H9 (cell line): ENCODE data around the gene SLC6A3. TPM values are rescaled to one million over a fixed set of nuclear protein-coding genes. Genes with fewer than 3 reads are reported as not detected.

Source experiments
- DNase-seq: peaks from one replicate; pipeline ENCODE4 v3.0.0-alpha.2; 2017
- H2AFZ ChIP-seq: one replicate; pipeline ENCODE4 v1.6.1; 2013; ENCODE audit warnings: mild to moderate bottlenecking, low read length, control low read depth, moderate library complexity
- H2AK5ac ChIP-seq: 2 replicates; pipeline ENCODE4 v1.6.1; 2013; ENCODE audit warnings: low read length, control low read depth, mixed read lengths; ENCODE audit not compliant: insufficient read length
- H2BK120ac ChIP-seq: one replicate; pipeline ENCODE4 v1.6.1; 2013; ENCODE audit warnings: low read depth, mild to moderate bottlenecking, low read length, control low read depth, inconsistent platforms; ENCODE audit not compliant: poor library complexity, severe bottlenecking
- H2BK12ac ChIP-seq: 2 replicates; pipeline ENCODE4 v1.6.1; 2013; ENCODE audit warnings: low read length, control low read depth, mixed read lengths, low read depth; ENCODE audit not compliant: insufficient read length
- H2BK15ac ChIP-seq: 2 replicates; pipeline ENCODE4 v1.6.1; 2013; ENCODE audit warnings: low read depth, low read length, control low read depth
- H2BK20ac ChIP-seq: one replicate; pipeline ENCODE4 v1.6.1; 2013; ENCODE audit warnings: low read depth, mild to moderate bottlenecking, low read length, control low read depth, inconsistent platforms; ENCODE audit not compliant: poor library complexity, severe bottlenecking
- H2BK5ac ChIP-seq: 2 replicates; pipeline ENCODE4 v1.6.1; 2013; ENCODE audit warnings: low read length, control low read depth, mixed read lengths; ENCODE audit not compliant: insufficient read length
- H3K14ac ChIP-seq: 2 replicates; pipeline ENCODE4 v1.6.1; 2013; ENCODE audit warnings: low read length, control low read depth; ENCODE audit not compliant: insufficient read depth
- H3K18ac ChIP-seq: 2 replicates; pipeline ENCODE4 v1.6.1; 2013; ENCODE audit warnings: low read depth, mild to moderate bottlenecking, mixed read lengths, low read length, control low read depth; ENCODE audit not compliant: insufficient read length
- H3K23ac ChIP-seq: 2 replicates; pipeline ENCODE4 v1.6.1; 2013; ENCODE audit warnings: low read length, control low read depth, mixed read lengths, low read depth; ENCODE audit not compliant: insufficient read length
- H3K23me2 ChIP-seq: 2 replicates; pipeline ENCODE4 v1.6.1; 2013; ENCODE audit warnings: low read depth, mild to moderate bottlenecking, mixed read lengths, low read length, control low read depth; ENCODE audit not compliant: insufficient read length, poor library complexity, severe bottlenecking
- H3K27ac ChIP-seq: 2 replicates; pipeline ENCODE4 v1.5.1; 2013; ENCODE audit warnings: low read length, control low read depth, mixed read lengths, low read depth; ENCODE audit not compliant: insufficient read length
- H3K27me3 ChIP-seq: 2 replicates; pipeline ENCODE4 v1.6.1; 2013; ENCODE audit warnings: low read length, control low read depth, inconsistent platforms; ENCODE audit not compliant: insufficient read depth
- H3K4ac ChIP-seq: 2 replicates; pipeline ENCODE4 v1.6.1; 2013; ENCODE audit warnings: low read depth, mild to moderate bottlenecking, control low read depth, inconsistent platforms, low read length, moderate library complexity
- H3K4me1 ChIP-seq: 2 replicates; pipeline ENCODE4 v1.6.1; 2013; ENCODE audit warnings: low read length, control low read depth, inconsistent platforms; ENCODE audit not compliant: insufficient read depth
- H3K4me2 ChIP-seq: 2 replicates; pipeline ENCODE4 v1.6.1; 2013; ENCODE audit warnings: low read length, control low read depth, mixed read lengths; ENCODE audit not compliant: insufficient read length, insufficient read depth
- H3K56ac ChIP-seq: 2 replicates; pipeline ENCODE4 v1.6.1; 2013; ENCODE audit warnings: low read depth, mild to moderate bottlenecking, mixed read lengths, low read length, control low read depth; ENCODE audit not compliant: insufficient read length
- H3K79me1 ChIP-seq: 2 replicates; pipeline ENCODE4 v1.6.1; 2013; ENCODE audit warnings: low read depth, mild to moderate bottlenecking, moderate library complexity, low read length, control low read depth, inconsistent platforms; ENCODE audit not compliant: insufficient read depth, poor library complexity, severe bottlenecking
- H3K79me2 ChIP-seq: 2 replicates; pipeline ENCODE4 v1.6.1; 2013; ENCODE audit warnings: low read length, control low read depth, inconsistent platforms; ENCODE audit not compliant: insufficient read depth
- H3K9ac ChIP-seq: 2 replicates; pipeline ENCODE4 v1.6.1; 2013; ENCODE audit warnings: low read length, control low read depth, mixed read lengths; ENCODE audit not compliant: insufficient read length; ENCODE audit errors: extremely low read depth
- H3K9me3 ChIP-seq: one replicate; pipeline ENCODE4 v1.6.1; 2013; ENCODE audit warnings: low read depth, low read length, inconsistent platforms; ENCODE audit not compliant: control insufficient read depth
- H3T11ph ChIP-seq: one replicate; pipeline ENCODE4 v1.6.1; 2013; ENCODE audit warnings: mild to moderate bottlenecking, low read length, control low read depth, inconsistent platforms
- H4K20me1 ChIP-seq: one replicate; pipeline ENCODE4 v1.6.1; 2013; ENCODE audit not compliant: control insufficient read depth, insufficient read length, insufficient read depth
- H4K5ac ChIP-seq: 2 replicates; pipeline ENCODE4 v1.6.1; 2013; ENCODE audit warnings: low read depth, mild to moderate bottlenecking, mixed read lengths, low read length, control low read depth; ENCODE audit not compliant: insufficient read length
- H4K8ac ChIP-seq: replicated peaks from 2 replicates; pipeline ENCODE4 v1.6.1; 2013; ENCODE audit warnings: low read length, control low read depth, mixed read lengths, low read depth; ENCODE audit not compliant: insufficient read length
- H4K91ac ChIP-seq: 2 replicates; pipeline ENCODE4 v1.6.1; 2013; ENCODE audit warnings: low read depth, mild to moderate bottlenecking, moderate library complexity, mixed read lengths, low read length, control low read depth; ENCODE audit not compliant: insufficient read length
- H3K27ac Mint-ChIP-seq, 3 experiments: 2 replicates in 2 of 3; 3 replicates in 1 of 3; pipeline ENCODE4 v1.8.0; 2020 to 2021; ENCODE audit warnings: mixed read lengths in 3 of 3, mild to moderate bottlenecking in 1 of 3, moderate library complexity in 1 of 3
- H3K27me3 Mint-ChIP-seq: 2 replicates; pipeline ENCODE4 v1.8.0; 2021; ENCODE audit warnings: low read depth, mild to moderate bottlenecking, moderate library complexity, mixed read lengths
- H3K36me3 Mint-ChIP-seq, 3 experiments: 2 replicates in 2 of 3; 3 replicates in 1 of 3; pipeline ENCODE4 v1.8.0; 2020 to 2021; ENCODE audit warnings: low read depth in 3 of 3, mixed read lengths in 3 of 3; ENCODE audit not compliant: insufficient read depth in 1 of 3
- H3K4me1 Mint-ChIP-seq, 2 experiments: 2 replicates each; pipeline ENCODE4 v1.8.0; 2020; ENCODE audit warnings: mixed read lengths in 2 of 2
- H3K4me3 Mint-ChIP-seq, 2 experiments: 2 replicates in 1 of 2; 3 replicates in 1 of 2; pipeline ENCODE4 v1.8.0; 2020 to 2021; ENCODE audit warnings: mild to moderate bottlenecking in 2 of 2, mixed read lengths in 2 of 2, moderate library complexity in 1 of 2
- H3K9me3 Mint-ChIP-seq, 2 experiments: 2 replicates in 1 of 2; 3 replicates in 1 of 2; pipeline ENCODE4 v1.8.0; 2020; ENCODE audit warnings: mild to moderate bottlenecking in 2 of 2, mixed read lengths in 2 of 2, moderate library complexity in 1 of 2
- WGBS: extraction: QIAGEN DNeasy Blood & Tissue Kit; methylation state at CpG from one replicate; pipeline ENCODE4 v1.1.7; 2013; ENCODE audit warnings: missing lambda C conversion rate, low lambda C conversion rate, mixed read lengths; ENCODE audit not compliant: insufficient read length; ENCODE audit errors: extremely low coverage; 5-methylcytosine and 5-hydroxymethylcytosine counted together
- total RNA-seq: library from RNA; stranded (reverse); gene quantifications from 2 replicates; pipeline ENCODE4 v1.2.1, GENCODE V29; 2021
- TF ChIP-seq, protein P1 (sequence below): fragments of 200-600 bp; sonication (generic); conservative IDR thresholded peaks from 3 replicates; pipeline ENCODE4 v1.8.0; 2021; ENCODE audit warnings: antibody characterized with exemption, mild to moderate bottlenecking

Gene SLC6A3
- total RNA-seq, 1 experiment from 2014 or later = 0.61 TPM

- H3K4me1 Mint-ChIP-seq = peaks cover 0 to 5% of the 10 kb centered on the region in 2 experiments; a peak in 1 of 4 replicates
- Histone ChIP-seq H4K20me1 (no peaks in the 10 kb centered on the region), H3K14ac (no peak overlapping the region), H2AFZ (no peak overlapping the region), H2BK15ac (no peak overlapping the region), H3K56ac (no peak overlapping the region), H3K23me2 (no peaks in the 10 kb centered on the region), H4K8ac (no peak overlapping the region), H3K9ac (no peak overlapping the region), H3K4me1 (no peaks in the 10 kb centered on the region), H4K91ac (no peak overlapping the region), H2AK5ac (no peak overlapping the region), H2BK5ac (no peak overlapping the region), H4K5ac (no peak overlapping the region), H3K9me3 (no peaks in the 10 kb centered on the region), H2BK20ac (no peak overlapping the region), H3K79me2 (no peaks in the 10 kb centered on the region; the same call in 1 of the 2 replicates), H3K23ac (no peak overlapping the region), H3K79me1 (no peaks in the 10 kb centered on the region), H3T11ph (no peak overlapping the region), H2BK12ac (no peak overlapping the region), H3K18ac (no peak overlapping the region), H3K4me2 (no peak overlapping the region), H2BK120ac (no peak overlapping the region), H3K27ac (no peak overlapping the region), H3K4ac (no peak overlapping the region), H3K27me3 (no peaks in the 10 kb centered on the region)
- H3K9me3 Mint-ChIP-seq = peaks cover 6 to 22% of the 10 kb centered on the region in 2 experiments; a peak in 4 of 5 replicates
- no peak for DNase-seq
- WGBS = no CpG with 5 or more reads among the region's 22 CpGs
- H3K27me3 Mint-ChIP-seq = no peaks in the 10 kb centered on the region; the same call in 1 of the 2 replicates
- peaks cover 68 to 92% (median 87%) of the 10 kb centered on the region in 3 experiments for H3K36me3 Mint-ChIP-seq
- TF ChIP-seq, protein P1, sequence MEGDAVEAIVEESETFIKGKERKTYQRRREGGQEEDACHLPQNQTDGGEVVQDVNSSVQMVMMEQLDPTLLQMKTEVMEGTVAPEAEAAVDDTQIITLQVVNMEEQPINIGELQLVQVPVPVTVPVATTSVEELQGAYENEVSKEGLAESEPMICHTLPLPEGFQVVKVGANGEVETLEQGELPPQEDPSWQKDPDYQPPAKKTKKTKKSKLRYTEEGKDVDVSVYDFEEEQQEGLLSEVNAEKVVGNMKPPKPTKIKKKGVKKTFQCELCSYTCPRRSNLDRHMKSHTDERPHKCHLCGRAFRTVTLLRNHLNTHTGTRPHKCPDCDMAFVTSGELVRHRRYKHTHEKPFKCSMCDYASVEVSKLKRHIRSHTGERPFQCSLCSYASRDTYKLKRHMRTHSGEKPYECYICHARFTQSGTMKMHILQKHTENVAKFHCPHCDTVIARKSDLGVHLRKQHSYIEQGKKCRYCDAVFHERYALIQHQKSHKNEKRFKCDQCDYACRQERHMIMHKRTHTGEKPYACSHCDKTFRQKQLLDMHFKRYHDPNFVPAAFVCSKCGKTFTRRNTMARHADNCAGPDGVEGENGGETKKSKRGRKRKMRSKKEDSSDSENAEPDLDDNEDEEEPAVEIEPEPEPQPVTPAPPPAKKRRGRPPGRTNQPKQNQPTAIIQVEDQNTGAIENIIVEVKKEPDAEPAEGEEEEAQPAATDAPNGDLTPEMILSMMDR = no peak
- peak overlapping the region in 1 of 3 experiments; percentile 80; a peak in 3 of 7 replicates for H3K27ac Mint-ChIP-seq
- H3K4me3 Mint-ChIP-seq = no peak overlapping the region
These were observed 19.9 kb upstream of the SLC6A3 start for GRCh38 chr5:1465117-1465516.
